Chondrocyte (in vitro differentiated cells): Measurements from ENCODE around the gene TECPR2. TPM values are rescaled to one million over a fixed set of nuclear protein-coding genes. Genes with fewer than 3 reads are reported as not detected.

Source experiments
- DNase-seq: peaks from one replicate; pipeline ENCODE4 v3.0.0; 2021; ENCODE audit warnings: mixed read lengths, low spot score
- H3K27ac Mint-ChIP-seq: one replicate; pipeline ENCODE4 v1.8.0; 2021; ENCODE audit warnings: mild to moderate bottlenecking, moderate library complexity, mixed read lengths; ENCODE audit not compliant: unreplicated experiment
- H3K27me3 Mint-ChIP-seq: 2 replicates; pipeline ENCODE4 v1.8.0; 2021; ENCODE audit warnings: low read depth, mixed read lengths
- H3K36me3 Mint-ChIP-seq: 2 replicates; pipeline ENCODE4 v1.8.0; 2021; ENCODE audit warnings: low read depth, mixed read lengths
- H3K4me1 Mint-ChIP-seq: 2 replicates; pipeline ENCODE4 v1.8.0; 2021; ENCODE audit warnings: low read depth, mild to moderate bottlenecking, mixed read lengths
- H3K4me3 Mint-ChIP-seq: one replicate; pipeline ENCODE4 v1.8.0; 2021; ENCODE audit warnings: mild to moderate bottlenecking, moderate library complexity, mixed read lengths; ENCODE audit not compliant: unreplicated experiment
- H3K9me3 Mint-ChIP-seq: 2 replicates; pipeline ENCODE4 v1.8.0; 2021; ENCODE audit warnings: low read depth, mixed read lengths
- total RNA-seq: library from RNA; stranded (reverse); gene quantifications from 3 replicates; pipeline ENCODE4 v1.2.1, GENCODE V29; 2021
- TF ChIP-seq, protein P1 (sequence below): fragments of 200-600 bp; sonication (generic); IDR thresholded peaks from 2 replicates; pipeline ENCODE4 v1.5.0; 2021; ENCODE audit warnings: antibody characterized with exemption, mild to moderate bottlenecking, moderate library complexity

Gene TECPR2
- total RNA-seq, 1 donor from 2014 or later, result 32.2 TPM

DNA sequence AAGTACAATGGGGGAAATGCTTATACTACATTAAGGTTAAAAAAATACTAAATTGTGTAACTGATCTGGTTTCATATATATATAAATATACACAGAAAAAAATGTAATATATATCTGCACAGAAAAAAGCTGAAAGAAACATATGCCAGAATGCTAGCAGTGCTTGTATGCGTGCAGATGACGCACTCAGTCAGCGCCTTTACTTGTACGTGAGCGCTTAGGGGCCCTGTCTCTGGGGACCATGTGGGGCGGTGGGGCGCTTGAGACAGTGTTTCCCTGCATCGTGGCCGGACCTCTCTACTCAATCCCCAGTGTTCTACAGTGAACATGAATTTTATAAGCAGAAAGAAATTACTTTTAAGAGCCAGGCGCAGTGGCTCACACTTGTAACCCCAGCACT is 139.8 kb downstream of the TECPR2 start:
- H3K36me3 Mint-ChIP-seq, result peaks cover 9% of the 10 kb centered on the region
- no peaks in the 10 kb centered on the region for H3K27me3 Mint-ChIP-seq
- DNase-seq, result no peak
- H3K27ac Mint-ChIP-seq, result no peak overlapping the region
- TF ChIP-seq, protein P1, sequence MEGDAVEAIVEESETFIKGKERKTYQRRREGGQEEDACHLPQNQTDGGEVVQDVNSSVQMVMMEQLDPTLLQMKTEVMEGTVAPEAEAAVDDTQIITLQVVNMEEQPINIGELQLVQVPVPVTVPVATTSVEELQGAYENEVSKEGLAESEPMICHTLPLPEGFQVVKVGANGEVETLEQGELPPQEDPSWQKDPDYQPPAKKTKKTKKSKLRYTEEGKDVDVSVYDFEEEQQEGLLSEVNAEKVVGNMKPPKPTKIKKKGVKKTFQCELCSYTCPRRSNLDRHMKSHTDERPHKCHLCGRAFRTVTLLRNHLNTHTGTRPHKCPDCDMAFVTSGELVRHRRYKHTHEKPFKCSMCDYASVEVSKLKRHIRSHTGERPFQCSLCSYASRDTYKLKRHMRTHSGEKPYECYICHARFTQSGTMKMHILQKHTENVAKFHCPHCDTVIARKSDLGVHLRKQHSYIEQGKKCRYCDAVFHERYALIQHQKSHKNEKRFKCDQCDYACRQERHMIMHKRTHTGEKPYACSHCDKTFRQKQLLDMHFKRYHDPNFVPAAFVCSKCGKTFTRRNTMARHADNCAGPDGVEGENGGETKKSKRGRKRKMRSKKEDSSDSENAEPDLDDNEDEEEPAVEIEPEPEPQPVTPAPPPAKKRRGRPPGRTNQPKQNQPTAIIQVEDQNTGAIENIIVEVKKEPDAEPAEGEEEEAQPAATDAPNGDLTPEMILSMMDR, result no peak
- peaks cover 7% of the 10 kb centered on the region for H3K4me1 Mint-ChIP-seq
- no peak overlapping the region for H3K4me3 Mint-ChIP-seq
- no peaks in the 10 kb centered on the region for H3K9me3 Mint-ChIP-seq

DNA sequence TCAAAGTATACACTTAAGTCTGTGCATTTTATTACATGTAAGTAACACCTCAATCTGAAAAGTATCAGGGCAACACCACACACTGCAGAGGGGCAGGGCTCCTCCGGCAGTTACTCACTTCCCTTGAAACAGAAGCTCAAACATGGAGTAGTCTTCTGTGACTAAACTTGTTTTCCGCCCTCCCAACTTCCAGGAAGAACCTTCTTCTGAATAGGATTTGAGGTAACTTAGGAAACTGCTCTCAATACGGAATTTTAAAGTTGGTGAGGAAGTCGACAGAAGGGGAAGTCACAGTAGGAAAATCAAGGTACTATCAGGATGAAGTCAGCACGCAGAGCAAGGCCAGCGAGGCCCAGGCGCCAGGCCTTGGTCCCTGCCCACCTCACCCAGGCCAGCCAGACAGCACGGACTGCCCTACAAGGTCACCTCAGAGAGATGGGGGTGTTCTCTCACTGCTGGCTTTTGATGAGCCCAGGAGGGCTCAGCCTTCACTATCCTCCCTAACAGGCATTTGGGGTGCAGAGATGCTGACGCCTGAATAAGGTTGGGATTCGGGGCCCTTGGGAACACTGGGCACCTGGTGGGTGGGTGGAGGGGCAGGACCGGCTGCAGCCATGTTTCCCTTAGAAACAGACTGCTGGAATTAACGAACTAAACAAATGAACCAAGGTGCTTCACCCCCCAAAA is 141.0 kb downstream of the TECPR2 start:
- no peak overlapping the region for H3K4me3 Mint-ChIP-seq
- TF ChIP-seq, protein P1, result no peak

DNA sequence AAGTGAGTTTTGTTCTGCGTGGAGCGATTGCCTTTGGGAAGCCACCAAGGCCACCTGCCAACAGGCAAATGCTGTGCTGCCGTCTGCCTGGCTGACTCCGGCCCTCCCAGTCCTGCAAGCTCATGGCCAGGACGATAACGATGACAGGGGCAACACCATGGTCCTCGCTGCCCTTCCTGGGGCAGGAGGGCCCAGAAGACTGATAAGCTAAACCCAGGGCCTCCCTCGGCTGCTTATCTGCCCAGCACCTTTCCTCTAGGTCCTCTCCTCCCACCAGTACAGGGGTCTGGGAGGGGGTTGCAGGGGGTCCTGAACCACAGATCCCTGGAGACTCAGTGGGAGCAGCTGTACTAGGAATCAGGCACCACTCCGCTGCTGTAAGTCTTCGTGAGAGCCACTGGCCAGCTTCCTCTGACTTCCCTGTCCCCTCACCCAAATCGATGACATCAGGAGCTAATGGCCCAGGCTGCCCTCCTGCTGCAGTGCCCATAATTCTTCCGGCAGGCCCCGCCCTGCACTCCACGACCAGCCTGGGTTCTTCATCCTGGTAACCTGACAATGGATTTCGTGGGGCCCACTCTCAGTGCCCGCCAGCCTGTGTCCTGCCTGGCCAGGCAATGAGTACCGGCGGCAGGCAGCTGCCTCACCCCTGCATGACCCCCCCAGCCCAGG is 141.7 kb downstream of the TECPR2 start:
- no peak for DNase-seq
- no peaks in the 10 kb centered on the region for H3K27me3 Mint-ChIP-seq
- no peak overlapping the region for H3K27ac Mint-ChIP-seq
- TF ChIP-seq, protein P1, result no peak
- no peaks in the 10 kb centered on the region for H3K9me3 Mint-ChIP-seq
- H3K4me1 Mint-ChIP-seq, result peaks cover 17% of the 10 kb centered on the region
- H3K4me3 Mint-ChIP-seq, result no peak overlapping the region
- H3K36me3 Mint-ChIP-seq, result peaks cover 2% of the 10 kb centered on the region

More for the DNA sequence above, 141.0 kb downstream of the TECPR2 start:
- Mint-ChIP-seq H3K9me3 (no peaks in the 10 kb centered on the region), H3K27ac (no peak overlapping the region), H3K27me3 (no peaks in the 10 kb centered on the region), H3K36me3 (peaks cover 6% of the 10 kb centered on the region), H3K4me1 (peaks cover 15% of the 10 kb centered on the region)
- DNase-seq, result no peak

DNA sequence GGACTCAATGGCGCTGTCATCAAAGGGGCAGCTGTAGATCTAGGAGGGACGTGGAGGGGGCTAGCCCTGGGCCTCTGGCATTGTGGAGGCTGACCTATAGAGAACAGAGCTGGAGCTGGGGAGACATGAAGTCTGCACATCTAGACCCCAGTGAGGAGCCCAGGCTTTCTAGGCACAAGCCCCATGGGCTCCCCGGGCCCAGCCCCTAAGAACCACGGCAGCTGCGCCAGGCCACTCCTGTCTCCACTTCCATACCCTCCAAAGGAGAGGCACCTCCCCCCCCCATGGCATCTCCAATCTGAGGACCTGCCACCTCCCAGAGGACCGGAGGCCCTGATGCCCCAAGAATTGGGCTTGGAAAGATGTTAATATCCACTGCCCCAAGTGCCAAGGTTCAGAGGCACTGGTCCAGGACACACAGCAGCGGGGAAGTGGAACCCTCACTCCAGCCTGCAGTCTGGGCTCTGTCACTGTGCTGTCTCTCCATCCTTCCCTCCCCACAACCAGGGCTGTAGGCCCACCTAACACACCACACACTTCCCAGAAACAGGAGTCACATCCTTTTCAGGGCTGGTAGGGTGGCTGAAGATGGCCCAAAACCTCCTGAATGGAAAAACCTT is 142.4 kb downstream of the TECPR2 start:
- Mint-ChIP-seq H3K36me3 (peaks cover 2% of the 10 kb centered on the region), H3K9me3 (no peaks in the 10 kb centered on the region), H3K27me3 (no peaks in the 10 kb centered on the region), H3K4me3 (no peak overlapping the region), H3K27ac (no peak overlapping the region), H3K4me1 (peaks cover 16% of the 10 kb centered on the region)
- DNase-seq, result no peak
- TF ChIP-seq, protein P1, result no peak

DNA sequence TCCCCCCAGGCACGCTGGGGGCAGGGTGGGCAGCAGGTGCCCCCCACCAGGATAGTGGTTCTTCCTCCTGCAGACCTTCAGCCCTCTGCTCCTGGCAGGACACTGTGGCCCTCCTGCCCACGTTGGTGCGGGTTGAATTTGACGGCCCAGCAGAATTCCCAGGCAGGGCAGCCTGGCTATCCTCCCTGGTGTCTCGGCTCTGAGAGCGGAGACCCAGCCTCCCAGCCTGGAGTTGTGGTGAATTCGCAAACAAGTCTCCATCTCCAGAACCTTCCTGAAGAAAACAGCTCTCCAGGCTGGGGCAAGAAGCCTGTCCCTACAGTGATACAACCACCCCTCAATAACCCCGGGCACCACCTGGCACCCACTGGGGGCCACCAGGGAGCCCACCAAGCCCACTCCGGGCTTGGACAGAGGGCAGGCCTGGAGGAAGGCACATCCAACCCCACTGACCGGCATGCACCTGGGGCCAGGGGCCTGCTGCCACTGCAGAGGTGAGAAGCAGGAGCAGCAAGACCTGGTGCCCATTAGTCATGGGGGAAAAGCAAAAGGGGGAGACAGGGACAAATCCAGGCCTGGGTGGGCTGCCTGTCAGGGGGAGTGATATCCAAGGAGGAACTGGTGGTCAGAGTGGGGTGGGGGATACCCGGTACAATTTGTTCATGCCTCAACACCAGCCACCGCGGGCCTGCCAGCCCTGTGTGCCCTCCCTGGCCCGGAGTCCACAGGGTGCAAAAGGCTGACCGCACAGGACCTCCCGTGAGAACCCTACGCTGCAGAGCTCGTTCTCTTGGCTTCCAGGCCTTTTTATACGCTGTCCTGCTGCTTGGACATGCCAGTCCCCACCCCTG is 143.3 kb downstream of the TECPR2 start:
- TF ChIP-seq, protein P1, result no peak
- H3K9me3 Mint-ChIP-seq, result no peaks in the 10 kb centered on the region

More for the DNA sequence above, 143.3 kb downstream of the TECPR2 start:
- Mint-ChIP-seq H3K27me3 (no peaks in the 10 kb centered on the region), H3K36me3 (peaks cover 2% of the 10 kb centered on the region), H3K4me3 (no peak overlapping the region), H3K4me1 (peaks cover 13% of the 10 kb centered on the region), H3K27ac (no peak overlapping the region)
- DNase-seq, result no peak
